HEK293 (cell line): Measurements from ENCODE around the gene TEX38.
A peak's percentile ranks its signal among the peaks of the same experiment; 100 is the strongest.

Experiments
- CTCF ChIA-PET: fragments of 350-600 bp; formaldehyde crosslinking; extraction: SDS; loops from one replicate; lab custom pipeline; 2021; ENCODE audit warnings: antibody characterized with exemption; lab: Yijun Ruan, JAX
- POLR2A ChIA-PET: fragments of 300-600 bp; formaldehyde crosslinking; extraction: SDS; loops from one replicate; lab custom pipeline; 2020; ENCODE audit warnings: antibody characterized with exemption, inconsistent platforms; lab: Yijun Ruan, JAX
- H3K27ac ChIP-seq: fragments of 200-500 bp; sonication (Bioruptor generic); 2 replicates; pipeline ENCODE4 v1.5.1; 2014; ENCODE audit warnings: low read depth, low read length, control low read depth, inconsistent platforms; ENCODE audit errors: extremely low read depth
- H3K36me3 ChIP-seq, 2 experiments: fragments of 200-500 bp in 1 of 2; sonication (Bioruptor generic) in 1 of 2; 1 replicate in 1 of 2; 2 replicates in 1 of 2; pipeline ENCODE4 v1.5.1; 2014 to 2017; ENCODE audit warnings: inconsistent platforms in 2 of 2, low read length in 2 of 2; ENCODE audit not compliant: control insufficient read depth in 2 of 2, insufficient read depth in 1 of 2
- H3K4me1 ChIP-seq: fragments of 200-500 bp; sonication (Bioruptor generic); 2 replicates; pipeline ENCODE4 v1.5.1; 2014; ENCODE audit warnings: mild to moderate bottlenecking, low read length, inconsistent platforms; ENCODE audit not compliant: control insufficient read depth, insufficient read depth
- H3K4me3 ChIP-seq: 2 replicates; pipeline ENCODE4 v1.5.1; 2011; ENCODE audit warnings: low read depth, mild to moderate bottlenecking, control low read depth, low read length, moderate library complexity
- H3K9me3 ChIP-seq: fragments of 200-500 bp; sonication (Bioruptor generic); 2 replicates; pipeline ENCODE4 v1.5.1; 2014; ENCODE audit warnings: low read depth, low read length, inconsistent platforms; ENCODE audit not compliant: control insufficient read depth, insufficient read depth
- ATF2 ChIP-seq: fragments of 450-650 bp; formaldehyde crosslinking; IDR thresholded peaks from 2 replicates; pipeline ENCODE4 v1.5.1; 2016; ENCODE audit warnings: missing biosample characterization, missing genetic modification characterization, low read depth
- GLIS1 ChIP-seq: fragments of 450-650 bp; formaldehyde crosslinking; IDR thresholded peaks from 2 replicates; pipeline ENCODE4 v1.5.1; 2016; ENCODE audit warnings: missing biosample characterization, missing genetic modification characterization
- GLIS2 ChIP-seq: fragments of 450-650 bp; formaldehyde crosslinking; IDR thresholded peaks from 2 replicates; pipeline ENCODE4 v1.5.1; 2016; ENCODE audit warnings: missing biosample characterization, missing genetic modification characterization
- OSR2 ChIP-seq: fragments of 450-650 bp; formaldehyde crosslinking; IDR thresholded peaks from 2 replicates; pipeline ENCODE4 v1.5.1; 2016; ENCODE audit warnings: missing biosample characterization, missing genetic modification characterization
- ZBTB11 ChIP-seq: fragments of 450-650 bp; formaldehyde crosslinking; conservative IDR thresholded peaks from 2 replicates; pipeline ENCODE4 v1.5.1; 2016; ENCODE audit warnings: low read depth, missing biosample characterization, missing genetic modification characterization
- ZBTB21 ChIP-seq: fragments of 450-650 bp; formaldehyde crosslinking; IDR thresholded peaks from 2 replicates; pipeline ENCODE4 v1.5.1; 2017; ENCODE audit warnings: missing biosample characterization, missing genetic modification characterization
- ZIC2 ChIP-seq: fragments of 450-650 bp; formaldehyde crosslinking; IDR thresholded peaks from 2 replicates; pipeline ENCODE4 v1.5.1; 2016; ENCODE audit warnings: missing biosample characterization, missing genetic modification characterization
- ZNF19 ChIP-seq: fragments of 450-650 bp; formaldehyde crosslinking; IDR thresholded peaks from 2 replicates; pipeline ENCODE4; 2016; ENCODE audit warnings: missing biosample characterization, missing genetic modification characterization, low read depth
- ZNF239 ChIP-seq: fragments of 450-650 bp; formaldehyde crosslinking; IDR thresholded peaks from 2 replicates; pipeline ENCODE4 v1.5.1; 2016; ENCODE audit warnings: missing biosample characterization, missing genetic modification characterization
- ZNF280C ChIP-seq: fragments of 450-650 bp; formaldehyde crosslinking; IDR thresholded peaks from 2 replicates; pipeline ENCODE4 v1.5.1; 2016; ENCODE audit warnings: missing biosample characterization, missing genetic modification characterization
- ZNF335 ChIP-seq: fragments of 450-650 bp; formaldehyde crosslinking; conservative IDR thresholded peaks from 2 replicates; pipeline ENCODE4 v1.5.1; 2016; ENCODE audit warnings: missing biosample characterization, missing genetic modification characterization
- ZNF366 ChIP-seq: fragments of 450-650 bp; formaldehyde crosslinking; conservative IDR thresholded peaks from 2 replicates; pipeline ENCODE4 v1.5.1; 2016; ENCODE audit warnings: missing biosample characterization, missing genetic modification characterization
- ZNF394 ChIP-seq: fragments of 450-650 bp; formaldehyde crosslinking; IDR thresholded peaks from 2 replicates; pipeline ENCODE4 v1.5.1; 2016; ENCODE audit warnings: missing biosample characterization, missing genetic modification characterization, mild to moderate bottlenecking, moderate library complexity, borderline replicate concordance
- ZNF426 ChIP-seq: fragments of 450-650 bp; formaldehyde crosslinking; IDR thresholded peaks from 2 replicates; pipeline ENCODE4 v1.5.1; 2017; ENCODE audit warnings: missing biosample characterization, missing genetic modification characterization, mild to moderate bottlenecking, inconsistent platforms, moderate library complexity
- ZNF488 ChIP-seq: fragments of 450-650 bp; formaldehyde crosslinking; IDR thresholded peaks from 2 replicates; pipeline ENCODE4 v1.5.1; 2016; ENCODE audit warnings: missing biosample characterization, missing genetic modification characterization
- ZNF555 ChIP-seq: fragments of 450-650 bp; formaldehyde crosslinking; conservative IDR thresholded peaks from 2 replicates; pipeline ENCODE4 v1.5.1; 2017; ENCODE audit warnings: missing biosample characterization, mild to moderate bottlenecking, missing genetic modification characterization, inconsistent platforms
- ZNF623 ChIP-seq: fragments of 450-650 bp; formaldehyde crosslinking; IDR thresholded peaks from 2 replicates; pipeline ENCODE4 v1.5.1; 2016; ENCODE audit warnings: missing biosample characterization, missing genetic modification characterization
- ZNF658 ChIP-seq: fragments of 450-650 bp; formaldehyde crosslinking; IDR thresholded peaks from 2 replicates; pipeline ENCODE4; 2016; ENCODE audit warnings: missing biosample characterization, missing genetic modification characterization
- ZNF670 ChIP-seq: fragments of 450-650 bp; formaldehyde crosslinking; IDR thresholded peaks from 2 replicates; pipeline ENCODE4 v1.5.1; 2016; ENCODE audit warnings: missing biosample characterization, missing genetic modification characterization, low read depth
- ZNF747 ChIP-seq: fragments of 450-650 bp; formaldehyde crosslinking; IDR thresholded peaks from 2 replicates; pipeline ENCODE4 v1.5.1; 2016; ENCODE audit warnings: missing biosample characterization, missing genetic modification characterization
- TF ChIP-seq, protein P1 (sequence below): fragments of 450-650 bp; formaldehyde crosslinking; IDR thresholded peaks from 2 replicates; pipeline ENCODE4 v1.5.1; 2016; ENCODE audit warnings: missing biosample characterization, missing genetic modification characterization

TEX38 gene

DNA sequence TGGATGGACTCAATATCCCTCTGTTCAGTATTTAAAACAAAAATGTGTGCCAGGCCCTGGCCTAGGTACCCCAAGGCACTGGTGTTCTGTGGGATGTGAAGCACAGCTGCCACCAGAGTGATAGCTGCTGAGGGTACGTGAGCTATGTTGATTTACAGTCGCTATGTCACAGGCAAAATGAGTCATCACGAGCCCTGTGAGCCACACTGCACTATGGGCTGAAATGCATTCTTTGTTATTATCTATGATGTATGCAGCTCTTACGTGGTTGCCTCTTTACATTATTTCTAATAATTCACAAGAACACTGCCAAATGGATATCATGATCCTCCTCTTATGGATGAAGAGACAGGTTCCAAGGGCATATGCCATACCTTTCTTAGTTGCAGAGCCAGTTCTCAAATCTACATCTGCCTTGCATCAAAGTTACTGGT, 2.1 kb downstream of the TEX38 start (continued):
- 0 out of 2 replicates have a peak, but pooled peaks have one; percentile 19 for TF ChIP-seq ZNF366 (tag by site-specific recombination)
- TF ChIP-seq ZNF747 = no peak
- peak; percentile 71 for TF ChIP-seq ZBTB21 (tag by site-specific recombination)
- TF ChIP-seq GLIS1 (tag by site-specific recombination) = peak; percentile 26; the same call in 1 of the 2 replicates
- no peak for TF ChIP-seq ZNF670
- no peak for TF ChIP-seq ZNF555 (tag by site-specific recombination)
- TF ChIP-seq OSR2 = peak; percentile 59; the same call in 1 of the 2 replicates

DNA sequence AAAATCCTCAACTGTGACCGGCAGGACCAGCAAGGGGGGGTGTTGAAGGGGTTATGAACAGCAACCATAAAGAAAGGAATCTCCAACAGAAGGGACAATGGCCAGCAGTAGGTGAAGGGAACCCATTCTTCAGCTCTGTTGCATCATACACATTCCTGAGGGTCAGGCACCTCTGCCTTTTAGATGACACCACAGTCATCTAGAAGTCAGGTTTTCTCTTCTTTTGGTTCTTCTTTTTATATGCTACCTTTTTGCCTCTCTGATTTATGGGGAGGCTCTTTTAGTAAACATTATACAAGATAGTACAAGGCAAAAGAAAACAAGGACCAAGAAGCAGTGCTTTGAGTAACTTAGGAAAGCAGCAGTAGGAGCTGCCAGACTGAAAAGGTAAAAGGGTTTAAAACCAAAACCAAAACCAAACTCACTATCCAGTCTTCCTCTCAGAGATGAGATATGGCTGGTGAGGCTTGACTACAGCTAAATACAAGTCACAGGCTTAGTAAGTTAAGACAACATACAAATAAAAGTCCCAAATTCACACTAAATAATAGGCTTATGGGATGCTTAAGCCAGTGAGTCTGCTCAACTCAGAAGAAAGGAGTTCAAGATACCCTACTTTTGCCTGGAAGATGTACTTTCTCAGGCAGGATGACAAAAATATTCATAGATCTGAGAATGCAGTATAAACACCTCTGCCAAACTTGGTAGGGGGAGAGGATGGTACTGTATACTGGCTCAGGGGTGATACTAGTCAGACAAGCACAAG, 4.1 kb downstream of the TEX38 start:
- Histone ChIP-seq H3K9me3 (no peaks in the 10 kb centered on the region), H3K27ac (no peak overlapping the region)
- POLR2A ChIA-PET = no interaction called here
- no peak for TF ChIP-seq ZIC2 (tag by site-specific recombination)
- TF ChIP-seq, all 188 proteins: peak for 0
- CTCF ChIA-PET = interaction anchor here (0.6 to 1.9 kb wide), 4 partner anchors 49 to 548 kb away, joined by 3 to 6 read pairs (median 4); no protein-coding TSS in a partner anchor
- Histone ChIP-seq H3K4me1 (no peaks in the 10 kb centered on the region), H3K36me3 (peaks cover 16 to 72% of the 10 kb centered on the region in 2 experiments), H3K4me3 (no peak overlapping the region)

GRCh38 chr1:46676531-46676930, 4.9 kb downstream of the TEX38 start:
- no peak overlapping the region for H3K27ac ChIP-seq
- TF ChIP-seq ZNF658 (tag by site-specific recombination) (no peak), ATF2 (tag by site-specific recombination) (no peak), ZNF426 (tag by site-specific recombination) (no peak), ZNF394 (no peak), ZNF488 (tag by site-specific recombination) (no peak), ZNF19 (tag by site-specific recombination) (no peak), ZNF335 (tag by site-specific recombination) (no peak), ZNF239 (tag by site-specific recombination) (no peak), ZNF623 (tag by site-specific recombination) (no peak), ZBTB11 (tag by site-specific recombination) (no peak), ZNF280C (tag by site-specific recombination) (no peak), GLIS2 (tag by site-specific recombination) (no peak)
- TF ChIP-seq, protein P1, sequence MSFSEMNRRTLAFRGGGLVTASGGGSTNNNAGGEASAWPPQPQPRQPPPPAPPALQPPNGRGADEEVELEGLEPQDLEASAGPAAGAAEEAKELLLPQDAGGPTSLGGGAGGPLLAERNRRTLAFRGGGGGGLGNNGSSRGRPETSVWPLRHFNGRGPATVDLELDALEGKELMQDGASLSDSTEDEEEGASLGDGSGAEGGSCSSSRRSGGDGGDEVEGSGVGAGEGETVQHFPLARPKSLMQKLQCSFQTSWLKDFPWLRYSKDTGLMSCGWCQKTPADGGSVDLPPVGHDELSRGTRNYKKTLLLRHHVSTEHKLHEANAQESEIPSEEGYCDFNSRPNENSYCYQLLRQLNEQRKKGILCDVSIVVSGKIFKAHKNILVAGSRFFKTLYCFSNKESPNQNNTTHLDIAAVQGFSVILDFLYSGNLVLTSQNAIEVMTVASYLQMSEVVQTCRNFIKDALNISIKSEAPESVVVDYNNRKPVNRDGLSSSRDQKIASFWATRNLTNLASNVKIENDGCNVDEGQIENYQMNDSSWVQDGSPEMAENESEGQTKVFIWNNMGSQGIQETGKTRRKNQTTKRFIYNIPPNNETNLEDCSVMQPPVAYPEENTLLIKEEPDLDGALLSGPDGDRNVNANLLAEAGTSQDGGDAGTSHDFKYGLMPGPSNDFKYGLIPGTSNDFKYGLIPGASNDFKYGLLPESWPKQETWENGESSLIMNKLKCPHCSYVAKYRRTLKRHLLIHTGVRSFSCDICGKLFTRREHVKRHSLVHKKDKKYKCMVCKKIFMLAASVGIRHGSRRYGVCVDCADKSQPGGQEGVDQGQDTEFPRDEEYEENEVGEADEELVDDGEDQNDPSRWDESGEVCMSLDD (tag by site-specific recombination) = no peak

More at GRCh38 chr1:46676531-46676930, 4.9 kb downstream of the TEX38 start:
- no peak overlapping the region for H3K4me3 ChIP-seq
- POLR2A ChIA-PET = interaction anchor here (0.8 to 0.9 kb wide), 2 partner anchors 72 to 142 kb away, joined by 3 read pairs; partner anchors contain the start of gene MKNK1
- peaks cover 21 to 80% of the 10 kb centered on the region in 2 experiments for H3K36me3 ChIP-seq
- H3K9me3 ChIP-seq = no peaks in the 10 kb centered on the region
- CTCF ChIA-PET = interaction anchor here (1.6 kb wide), 1 partner anchor 49 kb away, joined by 3 read pairs; no protein-coding TSS in a partner anchor
- no peaks in the 10 kb centered on the region for H3K4me1 ChIP-seq
